Umbilical cord (tissue), 1 donor: Measurements from ENCODE around the gene SLFNL1. TPM values are rescaled to one million over a fixed set of nuclear protein-coding genes. Genes with fewer than 3 reads are reported as not detected.

Experiments
- total RNA-seq: library from RNA; depleted of rRNA; stranded (reverse); fragments of >200 nt; gene quantifications from one replicate; pipeline ENCODE4 v1.2.3, GENCODE V29; 2014; ENCODE audit warnings: low replicate concordance; ENCODE audit not compliant: insufficient read depth

Gene SLFNL1
- total RNA-seq, 1 donor from 2014 or later: 1.9 TPM

Other genes starting within 250 kb of the SLFNL1 start
- 3.4 TPM for gene KCNQ4, start 237.9 kb downstream of the SLFNL1 start, total RNA-seq
- 2.2 TPM for gene CITED4, start 159.4 kb downstream of the SLFNL1 start, total RNA-seq
- 35.2 TPM for gene CTPS1, start 42.0 kb downstream of the SLFNL1 start, total RNA-seq
- 120 TPM for gene SCMH1, start 220.6 kb upstream of the SLFNL1 start, total RNA-seq